Activated CD4-positive, alpha-beta memory T cell treated with anti-CD3 and anti-CD28 coated beads for 36 hours (primary cell): ENCODE measurements around the gene POU3F3. TPM values are rescaled to one million over a fixed set of nuclear protein-coding genes. Genes with fewer than 3 reads are reported as not detected.

ENCODE experiments used
- CTCF ChIA-PET: fragments of 350-600 bp; sonication (Branson Sonifier 250); formaldehyde crosslinking; loops from one replicate; lab custom pipeline; 2021; ENCODE audit warnings: antibody characterized with exemption, inconsistent platforms; lab: Charles Lee
- POLR2A ChIA-PET: fragments of 350-600 bp; sonication (Branson Sonifier 250); formaldehyde crosslinking; loops from one replicate; lab custom pipeline; 2021; ENCODE audit warnings: antibody characterized with exemption; lab: Charles Lee
- DNase-seq: peaks from one replicate; pipeline ENCODE4 v3.0.0-alpha.2; 2020
- H3K27ac Mint-ChIP-seq: one replicate; pipeline ENCODE4 v1.8.0; 2021; ENCODE audit warnings: mixed read lengths
- H3K27me3 Mint-ChIP-seq: one replicate; pipeline ENCODE4 v1.8.0; 2021; ENCODE audit warnings: mixed read lengths
- H3K36me3 Mint-ChIP-seq: one replicate; pipeline ENCODE4 v1.8.0; 2021; ENCODE audit warnings: mixed read lengths
- H3K4me1 Mint-ChIP-seq: one replicate; pipeline ENCODE4 v1.8.0; 2021; ENCODE audit warnings: low read depth, mixed read lengths
- H3K4me3 Mint-ChIP-seq: one replicate; pipeline ENCODE4 v1.8.0; 2021; ENCODE audit warnings: mild to moderate bottlenecking, mixed read lengths
- H3K9me3 Mint-ChIP-seq: one replicate; pipeline ENCODE4 v1.8.0; 2021; ENCODE audit warnings: mixed read lengths
- intact Hi-C: fragments of 100-400 bp; cut with micrococcal nuclease; formaldehyde crosslinking; loops from one replicate; pipeline ENCODE4 v1.15.1; 2023
- total RNA-seq, 2 experiments: library from RNA; stranded (reverse); gene quantifications; one replicate each; pipeline ENCODE4 v1.2.3, GENCODE V29; 2021

The POU3F3 gene
- total RNA-seq, 2 experiments from 2014 or later: not detected

GRCh38 chr2:104836841-104837240 is 17.1 kb upstream of the POU3F3 start:
- ChIA-PET POLR2A (no interaction called here), CTCF (no interaction called here)
- Mint-ChIP-seq H3K4me3 (no peak overlapping the region), H3K27me3 (peaks cover 12% of the 10 kb centered on the region), H3K36me3 (no peaks in the 10 kb centered on the region), H3K9me3 (no peaks in the 10 kb centered on the region), H3K4me1 (no peaks in the 10 kb centered on the region), H3K27ac (no peak overlapping the region)
- intact Hi-C loops: no loop called here
- no peak for DNase-seq

GRCh38 chr2:104840156-104840555 is 13.8 kb upstream of the POU3F3 start:
- no peaks in the 10 kb centered on the region for H3K9me3 Mint-ChIP-seq
- H3K4me1 Mint-ChIP-seq: peaks cover 4% of the 10 kb centered on the region
- ChIA-PET CTCF (interaction anchor here (1.9 kb wide), 1 partner anchor 10 kb away, joined by 7 read pairs; no protein-coding TSS in a partner anchor), POLR2A (no interaction called here)
- H3K27me3 Mint-ChIP-seq: peaks cover 31% of the 10 kb centered on the region
- no peak overlapping the region for H3K27ac Mint-ChIP-seq
- no peak overlapping the region for H3K4me3 Mint-ChIP-seq
- intact Hi-C loops: no loop called here
- no peaks in the 10 kb centered on the region for H3K36me3 Mint-ChIP-seq
- no peak for DNase-seq

- peaks cover 40% of the 10 kb centered on the region for H3K27me3 Mint-ChIP-seq
- H3K9me3 Mint-ChIP-seq: no peaks in the 10 kb centered on the region
- no peak overlapping the region for H3K4me3 Mint-ChIP-seq
- DNase-seq: no peak
- ChIA-PET POLR2A (no interaction called here), CTCF (interaction anchor here (0.7 to 1.9 kb wide), 2 partner anchors 9 to 23 kb away, joined by 3 to 7 read pairs; no protein-coding TSS in a partner anchor)
- intact Hi-C loops: no loop called here
- H3K27ac Mint-ChIP-seq: no peak overlapping the region
- no peaks in the 10 kb centered on the region for H3K36me3 Mint-ChIP-seq
- peaks cover 7% of the 10 kb centered on the region for H3K4me1 Mint-ChIP-seq
These were observed 12.9 kb upstream of the POU3F3 start for GRCh38 chr2:104840893-104841585.

GRCh38 chr2:104841744-104842143 is 12.2 kb upstream of the POU3F3 start:
- no peak overlapping the region for H3K27ac Mint-ChIP-seq
- no peak overlapping the region for H3K4me3 Mint-ChIP-seq
- no peak for DNase-seq
- H3K9me3 Mint-ChIP-seq: no peaks in the 10 kb centered on the region
- H3K4me1 Mint-ChIP-seq: peaks cover 7% of the 10 kb centered on the region
- peaks cover 46% of the 10 kb centered on the region for H3K27me3 Mint-ChIP-seq
- intact Hi-C loops: no loop called here
- CTCF ChIA-PET: interaction anchor here (1.9 kb wide), 1 partner anchor 8 kb away, joined by 7 read pairs; no protein-coding TSS in a partner anchor
- no peaks in the 10 kb centered on the region for H3K36me3 Mint-ChIP-seq
- POLR2A ChIA-PET: no interaction called here

GRCh38 chr2:104844807-104845551 is 8.9 kb upstream of the POU3F3 start:
- Mint-ChIP-seq H3K4me1 (peaks cover 7% of the 10 kb centered on the region), H3K27me3 (peaks cover 68% of the 10 kb centered on the region), H3K27ac (no peak overlapping the region), H3K36me3 (no peaks in the 10 kb centered on the region), H3K9me3 (no peaks in the 10 kb centered on the region), H3K4me3 (no peak overlapping the region)
- ChIA-PET CTCF (no interaction called here), POLR2A (no interaction called here)
- DNase-seq: no peak
- intact Hi-C loops: no loop called here

- H3K4me3 Mint-ChIP-seq: no peak overlapping the region
- H3K4me1 Mint-ChIP-seq: peaks cover 7% of the 10 kb centered on the region
- no peaks in the 10 kb centered on the region for H3K9me3 Mint-ChIP-seq
- CTCF ChIA-PET: no interaction called here
- POLR2A ChIA-PET: no interaction called here
- H3K27me3 Mint-ChIP-seq: peaks cover 74% of the 10 kb centered on the region
- intact Hi-C loops: no loop called here
- no peaks in the 10 kb centered on the region for H3K36me3 Mint-ChIP-seq
- DNase-seq: no peak
- H3K27ac Mint-ChIP-seq: no peak overlapping the region
These were observed 8.4 kb upstream of the POU3F3 start for GRCh38 chr2:104845552-104845931.

- no peak overlapping the region for H3K4me3 Mint-ChIP-seq
- intact Hi-C loops: no loop called here
- POLR2A ChIA-PET: no interaction called here
- no peak overlapping the region for H3K27ac Mint-ChIP-seq
- H3K4me1 Mint-ChIP-seq: peaks cover 7% of the 10 kb centered on the region
- H3K9me3 Mint-ChIP-seq: no peaks in the 10 kb centered on the region
- no peak for DNase-seq
- no peaks in the 10 kb centered on the region for H3K36me3 Mint-ChIP-seq
- CTCF ChIA-PET: interaction anchor here (0.9 kb wide), 1 partner anchor 14 kb away, joined by 3 read pairs; no protein-coding TSS in a partner anchor
- H3K27me3 Mint-ChIP-seq: peaks cover 79% of the 10 kb centered on the region
These were observed 7.7 kb upstream of the POU3F3 start for GRCh38 chr2:104845946-104846785.

- H3K4me1 Mint-ChIP-seq: peaks cover 12% of the 10 kb centered on the region
- intact Hi-C loops: no loop called here
- H3K4me3 Mint-ChIP-seq: no peak overlapping the region
- CTCF ChIA-PET: interaction anchor here (0.9 kb wide), 2 partner anchors 13 to 35 kb away, joined by 3 read pairs; no protein-coding TSS in a partner anchor
- peaks cover 78% of the 10 kb centered on the region for H3K27me3 Mint-ChIP-seq
- H3K27ac Mint-ChIP-seq: no peak overlapping the region
- no peaks in the 10 kb centered on the region for H3K36me3 Mint-ChIP-seq
- POLR2A ChIA-PET: no interaction called here
- no peak for DNase-seq
- no peaks in the 10 kb centered on the region for H3K9me3 Mint-ChIP-seq
These were observed 6.9 kb upstream of the POU3F3 start for GRCh38 chr2:104846786-104847585.

- POLR2A ChIA-PET: no interaction called here
- intact Hi-C loops: no loop called here
- CTCF ChIA-PET: interaction anchor here (0.9 to 1.0 kb wide), 2 partner anchors 22 to 34 kb away, joined by 3 read pairs; no protein-coding TSS in a partner anchor
- peaks cover 77% of the 10 kb centered on the region for H3K27me3 Mint-ChIP-seq
- H3K4me1 Mint-ChIP-seq: peaks cover 16% of the 10 kb centered on the region
- DNase-seq: no peak
- no peak overlapping the region for H3K27ac Mint-ChIP-seq
- no peaks in the 10 kb centered on the region for H3K36me3 Mint-ChIP-seq
- no peaks in the 10 kb centered on the region for H3K9me3 Mint-ChIP-seq
- H3K4me3 Mint-ChIP-seq: no peak overlapping the region
These were observed 6.2 kb upstream of the POU3F3 start for GRCh38 chr2:104847586-104848160.

- H3K27ac Mint-ChIP-seq: no peak overlapping the region
- no peaks in the 10 kb centered on the region for H3K9me3 Mint-ChIP-seq
- ChIA-PET CTCF (interaction anchor here (1.0 to 1.3 kb wide), 2 partner anchors 17 to 21 kb away, joined by 3 to 5 read pairs; no protein-coding TSS in a partner anchor), POLR2A (no interaction called here)
- no peak for DNase-seq
- H3K27me3 Mint-ChIP-seq: peaks cover 81% of the 10 kb centered on the region
- intact Hi-C loops: no loop called here
- no peak overlapping the region for H3K4me3 Mint-ChIP-seq
- peaks cover 24% of the 10 kb centered on the region for H3K4me1 Mint-ChIP-seq
- no peaks in the 10 kb centered on the region for H3K36me3 Mint-ChIP-seq
These were observed 5.4 kb upstream of the POU3F3 start for GRCh38 chr2:104848526-104848925.

GRCh38 chr2:104849101-104849500 is 4.8 kb upstream of the POU3F3 start:
- H3K9me3 Mint-ChIP-seq: no peaks in the 10 kb centered on the region
- ChIA-PET POLR2A (no interaction called here), CTCF (interaction anchor here (1.0 to 2.5 kb wide), 7 partner anchors 8 to 53 kb away, joined by 4 to 19 read pairs (median 5); no protein-coding TSS in a partner anchor)
- DNase-seq: no peak
- H3K36me3 Mint-ChIP-seq: no peaks in the 10 kb centered on the region
- intact Hi-C loops: no loop called here
- H3K27me3 Mint-ChIP-seq: peaks cover 79% of the 10 kb centered on the region
- H3K27ac Mint-ChIP-seq: no peak overlapping the region
- peaks cover 26% of the 10 kb centered on the region for H3K4me1 Mint-ChIP-seq
- no peak overlapping the region for H3K4me3 Mint-ChIP-seq
